Suppressor macrophage (primary cell): Measurements from ENCODE around the gene LGALSL.
A peak's percentile ranks its signal among the peaks of the same experiment; 100 is the strongest.

ENCODE experiments used
- DNase-seq, 4 experiments: peaks; one replicate each; pipeline ENCODE4 v3.0.0-alpha.2; 2020 to 2022
- total RNA-seq, 17 experiments: gene quantifications; one replicate each; lab custom pipeline; 2026; ENCODE audit warnings: mixed read lengths in 6 of 17, inconsistent platforms in 3 of 17; lab: John Stamatoyannopoulos, UW

The LGALSL gene
- 5.0 to 39.3 (median 11.3) reads per million in 17 experiments for total RNA-seq

DNA sequence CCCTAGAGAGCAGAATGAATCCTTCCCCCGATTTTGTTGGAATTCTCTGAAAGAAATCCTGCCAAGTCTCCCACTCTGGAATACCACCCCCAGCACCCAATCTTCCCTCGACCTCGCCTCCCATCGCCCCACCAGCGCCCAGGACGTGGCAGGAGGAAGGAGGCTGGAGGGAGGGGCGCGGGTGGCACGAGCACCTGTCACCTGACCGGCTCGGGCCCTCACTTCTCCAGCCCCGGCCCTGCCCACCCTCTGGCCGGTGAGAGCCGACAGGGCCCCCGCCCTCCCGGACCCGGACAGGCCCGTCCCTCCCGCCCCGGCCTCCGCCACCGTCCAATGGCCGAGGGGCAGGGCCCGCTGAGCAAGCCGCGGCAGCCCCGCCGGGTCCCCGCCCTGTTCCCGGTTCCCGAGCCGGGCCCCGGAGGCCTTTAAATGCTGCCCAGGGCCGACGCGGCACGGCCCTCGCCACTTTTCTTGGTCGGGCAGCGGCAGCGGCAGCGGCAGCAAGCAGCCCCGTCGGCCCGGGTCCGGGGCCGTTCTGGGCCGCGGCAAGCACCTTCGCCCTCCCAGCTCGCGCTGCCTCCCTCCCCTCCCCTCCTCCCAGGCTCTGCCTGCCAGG, at the start of gene LGALSL:
LGALSL (plus strand) TSS at position 393 of the 616 bp plus-strand sequence. CDS start 384 bp downstream, outside the sequence.
- DNase-seq: peak; percentile 58 to 86 (median 70)

GRCh38 chr2:64404743-64405142, 49.2 kb upstream of the LGALSL start:
- DNase-seq: no peak

- peak in 1 of 4 experiments; percentile 36 for DNase-seq
These were observed 48.2 kb upstream of the LGALSL start for GRCh38 chr2:64405581-64406406.

DNA sequence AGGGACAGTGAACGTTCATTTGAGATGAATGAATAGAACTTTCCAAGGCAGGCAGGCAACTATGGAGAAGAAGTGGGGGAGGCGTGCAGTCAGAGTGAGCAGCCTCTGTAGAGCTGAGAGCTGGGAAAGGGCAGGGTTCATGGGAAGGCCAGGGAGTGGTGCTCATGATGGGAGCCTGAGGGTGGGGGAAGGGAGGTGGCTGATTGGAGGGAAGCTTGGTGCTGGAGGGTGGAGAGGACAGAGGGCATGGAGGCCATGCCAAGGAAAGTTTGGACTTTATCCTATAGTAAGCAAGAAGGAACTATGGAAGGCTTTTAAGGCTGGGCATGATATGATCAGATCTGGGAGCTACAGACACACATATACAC, 47.6 kb upstream of the LGALSL start:
- DNase-seq: no peak

- no peak for DNase-seq
These were observed 45.9 kb upstream of the LGALSL start for GRCh38 chr2:64408031-64408430.

DNA sequence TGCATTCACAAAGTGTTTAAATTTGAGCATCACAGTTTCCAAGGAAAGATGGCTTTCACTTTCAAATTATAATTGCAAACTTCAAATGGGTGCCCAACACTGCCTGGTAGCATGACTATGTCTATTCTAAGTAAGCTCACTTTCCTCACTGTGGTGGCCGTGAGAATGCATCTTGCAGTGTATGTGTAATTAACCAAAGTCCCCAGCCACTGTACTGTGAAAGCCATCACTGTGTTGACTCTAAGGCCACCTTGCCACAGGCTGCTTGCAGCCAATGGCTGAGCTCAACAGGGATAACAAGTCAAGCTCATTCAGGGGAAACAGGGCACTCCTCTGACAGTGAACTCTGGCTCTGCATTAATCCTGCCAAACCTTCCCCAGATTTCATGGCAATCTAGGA, 43.3 kb upstream of the LGALSL start:
- DNase-seq: no peak

DNA sequence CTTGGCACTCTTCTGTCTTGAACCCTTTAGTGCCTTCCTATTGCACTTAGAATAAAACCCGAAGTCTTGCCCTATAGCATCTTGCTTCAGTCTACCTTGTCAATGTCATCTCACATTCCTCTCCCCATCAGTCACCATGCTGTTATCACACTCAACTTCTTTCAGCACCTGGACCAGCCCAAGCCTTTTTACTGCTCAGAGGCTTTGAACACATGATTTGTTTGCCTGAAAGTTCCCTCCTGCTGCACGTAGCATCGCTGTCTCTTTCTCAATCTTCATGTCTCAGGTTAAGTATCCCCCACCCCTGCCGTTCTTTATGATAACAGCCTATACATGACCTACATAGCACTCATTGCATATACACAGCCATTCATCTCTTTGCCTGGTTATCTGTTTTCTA, 41.3 kb upstream of the LGALSL start:
- DNase-seq: no peak

- peak in 2 of 4 experiments; percentile 53 to 65 for DNase-seq
These were observed 39.1 kb upstream of the LGALSL start for GRCh38 chr2:64414736-64415435.

- DNase-seq: no peak
These were observed 36.3 kb upstream of the LGALSL start for GRCh38 chr2:64417624-64418023.

DNA sequence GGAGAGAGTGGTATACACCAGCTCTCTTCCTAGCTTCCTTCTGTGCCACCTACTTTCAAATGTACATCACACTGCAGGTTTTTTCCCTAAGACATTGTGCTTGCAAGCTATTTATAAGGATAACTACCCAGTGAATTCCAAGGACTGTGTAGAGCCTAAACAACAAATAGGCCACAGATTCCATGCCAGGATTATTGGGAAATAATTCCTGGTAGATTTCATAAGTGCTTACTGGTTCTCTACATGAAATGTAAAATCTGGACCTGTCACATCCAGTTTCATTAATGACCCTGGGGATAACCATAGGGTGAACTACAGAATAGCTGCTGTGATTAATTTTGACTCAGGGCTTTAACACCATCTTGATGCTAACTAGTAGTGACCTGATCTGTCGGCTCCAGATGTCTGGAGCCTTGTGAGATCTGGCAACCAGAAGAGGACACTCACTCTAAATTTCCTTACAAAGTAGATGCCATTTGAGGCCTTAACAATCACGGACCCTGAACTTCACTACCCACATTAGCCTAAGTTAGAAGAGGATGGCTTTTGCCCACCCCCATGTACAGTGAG, 34.3 kb upstream of the LGALSL start:
- no peak for DNase-seq

GRCh38 chr2:64420677-64421076, 33.3 kb upstream of the LGALSL start:
- no peak for DNase-seq

DNA sequence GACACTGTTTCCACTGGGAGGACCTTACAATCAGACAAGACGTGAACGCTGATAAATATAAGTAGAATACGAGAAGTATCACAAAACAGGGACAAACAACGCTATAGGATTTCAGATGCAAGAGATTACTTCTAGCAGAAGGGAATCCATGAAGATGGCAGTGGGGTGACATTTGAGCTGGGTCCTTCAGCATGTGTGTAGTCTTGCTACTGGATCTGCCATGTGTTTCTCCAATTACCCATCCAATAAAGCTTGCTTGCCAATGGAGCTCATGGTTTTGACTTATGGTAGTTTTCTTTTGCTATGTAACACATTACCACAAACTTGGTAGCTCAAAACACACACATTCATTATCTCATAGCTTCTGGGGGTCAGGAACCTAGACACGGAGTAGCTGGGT, 32.8 kb upstream of the LGALSL start:
- DNase-seq: no peak

DNA sequence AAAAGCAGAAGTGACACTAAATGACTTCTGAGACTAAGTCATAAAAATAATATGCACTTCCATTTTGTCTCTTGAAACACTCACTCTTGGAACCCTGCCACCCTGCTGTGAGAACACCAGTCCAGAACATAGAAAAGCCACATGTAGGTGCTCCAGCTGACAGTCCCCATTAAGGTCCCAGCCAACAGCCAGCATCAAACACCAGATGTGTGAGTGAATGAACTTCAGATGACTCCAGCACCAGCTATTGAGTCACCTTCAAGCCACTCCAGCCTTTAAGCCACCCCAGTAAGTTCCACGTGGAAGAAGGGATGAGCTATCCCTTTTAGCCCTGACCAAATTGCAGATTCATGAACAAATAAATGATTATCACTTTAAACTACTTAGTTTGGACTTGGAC, 31.5 kb upstream of the LGALSL start:
- peak in 3 of 4 experiments; percentile 12 to 40 (median 31) for DNase-seq

DNA sequence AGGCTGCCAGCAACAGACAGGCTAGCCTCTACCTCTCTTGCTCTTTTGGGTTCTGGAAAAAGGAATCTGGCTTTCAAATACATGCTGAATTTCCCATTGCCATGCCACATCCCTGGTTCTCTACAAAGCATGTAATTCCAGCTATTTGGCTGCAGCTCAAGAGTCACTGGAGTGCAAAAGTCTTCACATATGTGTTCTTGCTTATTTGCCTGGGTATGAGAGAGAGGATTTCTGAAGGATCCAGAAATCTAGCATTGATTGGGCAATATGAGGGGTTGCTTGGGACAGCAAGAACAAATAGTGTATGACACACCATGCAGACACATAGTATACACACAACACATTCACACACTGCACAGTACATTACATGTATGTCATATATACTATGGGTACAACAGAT, 30.7 kb upstream of the LGALSL start:
- DNase-seq: no peak

- no peak for DNase-seq
These were observed 29.5 kb upstream of the LGALSL start for GRCh38 chr2:64424416-64424987.

GRCh38 chr2:64426183-64426952, 27.6 kb upstream of the LGALSL start:
- no peak for DNase-seq

GRCh38 chr2:64434039-64434657, 19.8 kb upstream of the LGALSL start:
- no peak for DNase-seq

- DNase-seq: no peak
These were observed 16.1 kb upstream of the LGALSL start for GRCh38 chr2:64437883-64438282.

GRCh38 chr2:64439194-64439593, 14.8 kb upstream of the LGALSL start:
- DNase-seq: no peak

DNA sequence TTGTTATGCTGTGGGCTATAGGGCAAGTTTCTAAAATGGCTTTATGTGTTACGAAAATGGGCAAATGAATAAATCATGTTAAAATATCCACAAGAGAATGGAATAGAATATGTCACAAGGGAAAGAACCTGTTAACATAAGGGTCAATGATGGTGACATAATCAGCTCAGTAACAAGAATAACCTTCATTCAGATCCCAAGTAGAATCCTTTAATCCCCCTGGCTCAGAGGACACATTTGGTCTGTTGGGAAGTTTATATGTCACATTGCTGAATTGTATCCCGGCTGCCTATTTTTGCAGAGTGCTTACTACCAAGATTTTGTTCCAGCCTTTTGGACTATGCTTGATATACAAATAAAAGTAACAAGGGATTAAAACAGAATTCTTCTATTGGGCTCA, 13.1 kb upstream of the LGALSL start:
- no peak for DNase-seq

GRCh38 chr2:64442277-64442676, 11.7 kb upstream of the LGALSL start:
- DNase-seq: no peak
